Nephron progenitor cell (in vitro differentiated cells): Measurements from ENCODE around the gene PUM2.

Experiments
- DNase-seq: peaks from one replicate; pipeline ENCODE4 v3.0.0; 2021
- H3K27ac Mint-ChIP-seq: 2 replicates; pipeline ENCODE4 v1.8.0; 2021; ENCODE audit warnings: mild to moderate bottlenecking, moderate library complexity, mixed read lengths
- H3K27me3 Mint-ChIP-seq: 2 replicates; pipeline ENCODE4 v1.8.0; 2021; ENCODE audit warnings: mild to moderate bottlenecking, low read depth, mixed read lengths; ENCODE audit not compliant: poor library complexity
- H3K36me3 Mint-ChIP-seq: 2 replicates; pipeline ENCODE4 v1.8.0; 2021; ENCODE audit warnings: low read depth, mixed read lengths
- H3K4me1 Mint-ChIP-seq: 2 replicates; pipeline ENCODE4 v1.8.0; 2021; ENCODE audit warnings: mixed read lengths
- H3K4me3 Mint-ChIP-seq: 2 replicates; pipeline ENCODE4 v1.8.0; 2021; ENCODE audit warnings: mild to moderate bottlenecking, moderate library complexity, mixed read lengths
- H3K9me3 Mint-ChIP-seq: 2 replicates; pipeline ENCODE4 v1.8.0; 2021; ENCODE audit warnings: mild to moderate bottlenecking, moderate library complexity, mixed read lengths
- TF ChIP-seq, protein P1 (sequence below): fragments of 200-600 bp; sonication (generic); IDR thresholded peaks from 2 replicates; pipeline ENCODE4 v1.5.0; 2021; ENCODE audit warnings: antibody characterized with exemption

PUM2 gene

DNA sequence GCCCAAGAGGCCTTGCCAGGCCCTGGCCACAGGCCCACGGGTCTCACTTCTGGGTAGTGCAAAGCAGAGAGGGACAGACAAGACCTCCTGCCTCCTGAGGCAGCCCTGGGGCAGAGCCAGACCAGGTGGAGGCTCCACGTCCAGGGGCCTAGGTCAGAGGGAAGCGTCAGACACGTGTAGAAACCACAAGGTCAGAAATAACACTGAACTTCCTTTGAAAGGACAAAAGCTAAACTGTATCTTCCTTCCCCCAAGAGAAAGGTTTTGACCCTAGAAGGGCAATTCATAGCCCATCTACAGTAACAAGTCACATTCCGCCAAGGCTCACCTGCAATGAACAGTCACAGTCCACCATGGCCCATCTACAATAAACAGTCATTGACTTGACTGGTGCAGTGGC, 143.6 kb downstream of the PUM2 start:
- Mint-ChIP-seq H3K9me3 (peaks cover 3% of the 10 kb centered on the region), H3K27me3 (peaks cover 6% of the 10 kb centered on the region), H3K4me1 (peaks cover 53% of the 10 kb centered on the region), H3K4me3 (peak overlapping the region; percentile 28), H3K36me3 (peaks cover 21% of the 10 kb centered on the region), H3K27ac (peak overlapping the region; percentile 89)
- TF ChIP-seq, protein P1, sequence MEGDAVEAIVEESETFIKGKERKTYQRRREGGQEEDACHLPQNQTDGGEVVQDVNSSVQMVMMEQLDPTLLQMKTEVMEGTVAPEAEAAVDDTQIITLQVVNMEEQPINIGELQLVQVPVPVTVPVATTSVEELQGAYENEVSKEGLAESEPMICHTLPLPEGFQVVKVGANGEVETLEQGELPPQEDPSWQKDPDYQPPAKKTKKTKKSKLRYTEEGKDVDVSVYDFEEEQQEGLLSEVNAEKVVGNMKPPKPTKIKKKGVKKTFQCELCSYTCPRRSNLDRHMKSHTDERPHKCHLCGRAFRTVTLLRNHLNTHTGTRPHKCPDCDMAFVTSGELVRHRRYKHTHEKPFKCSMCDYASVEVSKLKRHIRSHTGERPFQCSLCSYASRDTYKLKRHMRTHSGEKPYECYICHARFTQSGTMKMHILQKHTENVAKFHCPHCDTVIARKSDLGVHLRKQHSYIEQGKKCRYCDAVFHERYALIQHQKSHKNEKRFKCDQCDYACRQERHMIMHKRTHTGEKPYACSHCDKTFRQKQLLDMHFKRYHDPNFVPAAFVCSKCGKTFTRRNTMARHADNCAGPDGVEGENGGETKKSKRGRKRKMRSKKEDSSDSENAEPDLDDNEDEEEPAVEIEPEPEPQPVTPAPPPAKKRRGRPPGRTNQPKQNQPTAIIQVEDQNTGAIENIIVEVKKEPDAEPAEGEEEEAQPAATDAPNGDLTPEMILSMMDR = no peak
- no peak for DNase-seq

DNA sequence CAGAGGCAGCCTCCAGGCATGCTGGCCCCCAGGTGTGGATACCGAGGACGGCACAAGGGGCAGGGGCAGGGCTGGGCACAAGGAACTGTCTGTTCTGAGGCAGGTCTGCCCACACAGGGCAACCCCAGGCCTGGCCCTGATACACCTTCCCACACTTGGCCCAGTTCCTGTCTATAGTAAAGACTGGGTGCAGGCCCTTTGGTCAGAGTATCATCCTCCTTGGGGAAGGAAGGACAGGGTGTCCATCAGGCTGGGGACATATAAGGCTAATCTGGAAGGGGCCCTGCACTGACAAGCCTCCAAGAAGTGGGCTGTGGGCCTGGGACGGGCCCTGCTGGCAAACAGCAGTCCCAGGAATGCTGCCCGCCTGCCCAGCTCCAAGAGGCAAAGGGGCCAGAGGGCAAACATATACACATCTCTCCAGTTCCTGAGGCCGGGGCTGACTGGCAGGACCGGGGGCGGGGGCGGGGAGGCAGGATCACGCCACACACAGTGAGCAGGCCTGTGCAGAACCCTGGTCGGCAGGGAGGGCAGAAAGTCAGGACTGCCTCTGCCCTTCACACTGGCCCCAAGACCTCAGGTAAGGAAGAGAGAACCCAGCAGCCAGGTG, 144.6 kb downstream of the PUM2 start:
- Mint-ChIP-seq H3K4me3 (no peak overlapping the region), H3K36me3 (peaks cover 31% of the 10 kb centered on the region)
- TF ChIP-seq, protein P1 = no peak

DNA sequence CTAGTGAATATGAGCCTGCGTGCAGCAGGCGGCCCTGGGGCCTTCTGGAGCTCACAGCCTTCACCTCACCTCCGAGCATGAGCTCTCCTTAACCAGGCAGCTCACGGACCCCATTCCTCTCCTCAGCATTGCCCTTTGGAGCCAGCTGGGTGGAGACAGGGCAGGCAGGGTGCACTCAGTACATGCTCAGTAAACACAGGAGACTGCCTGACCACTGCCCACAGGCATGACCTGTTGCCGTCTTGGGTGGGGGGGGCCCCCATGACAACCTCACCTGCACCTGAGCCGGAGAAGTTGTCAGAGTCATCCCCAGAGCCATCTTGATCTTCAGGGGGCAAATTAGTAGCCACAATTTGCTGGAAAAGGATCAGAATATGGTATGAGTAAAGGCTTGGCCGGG, 145.6 kb downstream of the PUM2 start:
- Mint-ChIP-seq H3K27me3 (peaks cover 4% of the 10 kb centered on the region), H3K4me1 (peaks cover 49% of the 10 kb centered on the region), H3K36me3 (peaks cover 41% of the 10 kb centered on the region), H3K9me3 (peaks cover 4% of the 10 kb centered on the region), H3K4me3 (no peak overlapping the region), H3K27ac (no peak overlapping the region)
- DNase-seq = no peak
- TF ChIP-seq, protein P1 = no peak

More for the DNA sequence above, 144.6 kb downstream of the PUM2 start:
- DNase-seq = no peak
- Mint-ChIP-seq H3K27me3 (peaks cover 6% of the 10 kb centered on the region), H3K27ac (peak overlapping the region; percentile 87), H3K4me1 (peaks cover 48% of the 10 kb centered on the region), H3K9me3 (peaks cover 4% of the 10 kb centered on the region)

DNA sequence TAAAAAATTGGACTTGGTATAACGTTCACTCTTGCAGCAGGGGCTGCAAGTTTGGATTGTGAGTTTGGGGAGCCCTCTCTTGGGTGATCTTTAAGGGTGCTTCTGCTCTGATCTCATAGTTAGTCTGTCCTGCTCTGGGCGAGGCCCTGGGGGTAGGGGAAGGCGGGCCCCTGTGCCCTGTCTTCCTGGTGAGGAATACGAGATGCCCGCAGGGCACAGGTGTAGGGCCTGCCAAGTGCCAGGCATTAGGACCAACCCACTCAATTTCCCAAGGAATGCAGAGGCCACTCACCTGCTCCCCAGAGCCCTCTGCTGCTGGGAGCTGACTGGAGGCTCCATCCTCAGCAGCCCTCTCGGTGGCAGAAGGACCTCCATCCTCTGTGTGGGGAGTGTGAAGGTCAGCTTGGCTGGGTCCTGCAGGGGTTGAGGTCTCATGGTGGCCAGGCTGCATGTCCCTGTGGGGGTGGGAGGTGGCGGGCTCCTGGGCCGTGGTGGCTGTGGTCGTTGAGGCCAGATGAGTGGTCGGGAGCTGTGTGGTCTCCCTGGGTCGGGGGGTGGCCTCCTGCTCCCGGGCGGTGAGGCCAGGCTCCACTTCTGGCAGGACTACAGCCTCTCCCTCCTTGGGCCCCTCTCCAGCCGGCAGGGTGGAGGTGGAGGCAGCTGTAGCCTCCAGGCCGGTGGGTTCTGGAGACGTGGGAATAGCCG, 147.0 kb downstream of the PUM2 start:
- peaks cover 50% of the 10 kb centered on the region for H3K4me1 Mint-ChIP-seq
- H3K36me3 Mint-ChIP-seq = peaks cover 41% of the 10 kb centered on the region
- no peak for DNase-seq
- H3K27me3 Mint-ChIP-seq = peaks cover 2% of the 10 kb centered on the region
- no peak overlapping the region for H3K27ac Mint-ChIP-seq
- TF ChIP-seq, protein P1 = no peak
- H3K9me3 Mint-ChIP-seq = peaks cover 4% of the 10 kb centered on the region
- H3K4me3 Mint-ChIP-seq = no peak overlapping the region

DNA sequence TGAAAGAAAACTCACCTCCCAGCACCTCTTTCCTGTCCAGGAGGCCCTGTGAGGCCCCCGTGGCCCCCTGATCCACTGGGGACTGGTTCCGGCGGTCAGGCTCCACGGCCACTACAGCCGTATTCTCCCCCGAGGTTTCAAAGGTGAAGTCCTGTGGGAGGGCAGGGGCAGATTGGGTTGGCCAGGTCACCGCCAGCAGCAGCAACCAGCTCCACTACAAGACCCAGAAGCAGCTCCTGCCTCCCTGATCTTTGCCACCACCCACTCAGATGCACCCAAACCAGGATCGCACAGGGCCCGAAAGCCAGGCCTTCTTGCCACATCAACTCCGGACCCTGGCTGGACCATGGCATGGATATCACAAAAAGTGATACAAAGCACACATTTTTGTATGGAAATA, 147.6 kb downstream of the PUM2 start:
- Mint-ChIP-seq H3K27ac (no peak overlapping the region), H3K4me1 (peaks cover 50% of the 10 kb centered on the region), H3K36me3 (peaks cover 41% of the 10 kb centered on the region), H3K9me3 (peaks cover 4% of the 10 kb centered on the region), H3K4me3 (no peak overlapping the region), H3K27me3 (no peaks in the 10 kb centered on the region)
- no peak for DNase-seq
- TF ChIP-seq, protein P1 = no peak

DNA sequence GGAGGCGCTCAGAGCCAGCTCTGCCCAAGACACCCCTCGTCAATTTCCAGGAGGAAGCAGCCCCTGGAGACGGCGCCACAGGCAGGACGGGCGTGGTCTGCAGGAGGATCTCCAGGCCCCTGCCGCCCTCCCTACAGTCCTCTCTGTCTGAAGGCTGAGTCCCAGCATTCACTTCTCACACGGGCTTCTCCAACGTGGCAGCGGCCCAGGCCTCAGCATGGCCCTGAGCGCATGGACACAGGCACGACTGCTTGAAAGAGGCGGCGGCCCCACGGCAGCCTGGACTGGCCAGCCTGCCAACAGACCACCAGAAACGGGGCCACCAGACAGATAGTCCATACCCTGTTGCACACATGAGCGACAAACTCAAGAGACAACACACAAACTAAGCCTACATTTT, 149.0 kb downstream of the PUM2 start:
- Mint-ChIP-seq H3K4me3 (no peak overlapping the region), H3K4me1 (peaks cover 50% of the 10 kb centered on the region), H3K36me3 (peaks cover 41% of the 10 kb centered on the region), H3K9me3 (peaks cover 4% of the 10 kb centered on the region), H3K27ac (no peak overlapping the region), H3K27me3 (no peaks in the 10 kb centered on the region)
- TF ChIP-seq, protein P1 = no peak
- no peak for DNase-seq
